Right lobe of liver (tissue), 4 donors: Measurements from ENCODE around the gene NDUFAB1.
A peak's percentile ranks its signal among the peaks of the same experiment; 100 is the strongest.

Source experiments
- CTCF ChIP-seq, 4 donors: fragments of 200-600 bp in 3 of 4; fragments of 450-650 bp in 1 of 4; IDR thresholded peaks; one replicate each; pipeline versions ENCODE4 v1.5.1 to v1.8.0; 2016 to 2022; ENCODE audit warnings: antibody characterized with exemption in 4 of 4, mild to moderate bottlenecking in 2 of 4
- POLR2A ChIP-seq: fragments of 450-650 bp; IDR thresholded peaks from one replicate; pipeline ENCODE4 v1.6.1; 2017; ENCODE audit warnings: antibody characterized with exemption, mild to moderate bottlenecking
- donor health status: DM: no; HTN: no; CAD: no.
- donor health status: DM: no; HTN: no; CAD: no.
- donor health status: DM: no; HTN: yes; CAD: no.

- TF ChIP-seq CTCF (IDR thresholded peaks at IDR 0.05), result peak; percentile 100
- peak; percentile 37 for TF ChIP-seq POLR2A
These were observed at the start of gene NDUFAB1 for GRCh38 chr16:23595951-23596720.
